Measurements from ENCODE around the gene RNF167.

- TF ChIP-seq SMC3 (conservative IDR thresholded peaks at IDR 0.05; ENCODE audit: poor library complexity) (no peak), EP300 (conservative IDR thresholded peaks at IDR 0.05; ENCODE audit: poor library complexity, severe bottlenecking) (no peak)
- TF ChIP-seq, protein P1, sequence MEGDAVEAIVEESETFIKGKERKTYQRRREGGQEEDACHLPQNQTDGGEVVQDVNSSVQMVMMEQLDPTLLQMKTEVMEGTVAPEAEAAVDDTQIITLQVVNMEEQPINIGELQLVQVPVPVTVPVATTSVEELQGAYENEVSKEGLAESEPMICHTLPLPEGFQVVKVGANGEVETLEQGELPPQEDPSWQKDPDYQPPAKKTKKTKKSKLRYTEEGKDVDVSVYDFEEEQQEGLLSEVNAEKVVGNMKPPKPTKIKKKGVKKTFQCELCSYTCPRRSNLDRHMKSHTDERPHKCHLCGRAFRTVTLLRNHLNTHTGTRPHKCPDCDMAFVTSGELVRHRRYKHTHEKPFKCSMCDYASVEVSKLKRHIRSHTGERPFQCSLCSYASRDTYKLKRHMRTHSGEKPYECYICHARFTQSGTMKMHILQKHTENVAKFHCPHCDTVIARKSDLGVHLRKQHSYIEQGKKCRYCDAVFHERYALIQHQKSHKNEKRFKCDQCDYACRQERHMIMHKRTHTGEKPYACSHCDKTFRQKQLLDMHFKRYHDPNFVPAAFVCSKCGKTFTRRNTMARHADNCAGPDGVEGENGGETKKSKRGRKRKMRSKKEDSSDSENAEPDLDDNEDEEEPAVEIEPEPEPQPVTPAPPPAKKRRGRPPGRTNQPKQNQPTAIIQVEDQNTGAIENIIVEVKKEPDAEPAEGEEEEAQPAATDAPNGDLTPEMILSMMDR (IDR thresholded peaks at IDR 0.05; ENCODE audit: poor library complexity, severe bottlenecking) = no peak
Measured at GRCh38 chr17:4965311-4965986, 25.4 kb downstream of the RNF167 start.
